ENCODE results near the gene ARSK.

DNA sequence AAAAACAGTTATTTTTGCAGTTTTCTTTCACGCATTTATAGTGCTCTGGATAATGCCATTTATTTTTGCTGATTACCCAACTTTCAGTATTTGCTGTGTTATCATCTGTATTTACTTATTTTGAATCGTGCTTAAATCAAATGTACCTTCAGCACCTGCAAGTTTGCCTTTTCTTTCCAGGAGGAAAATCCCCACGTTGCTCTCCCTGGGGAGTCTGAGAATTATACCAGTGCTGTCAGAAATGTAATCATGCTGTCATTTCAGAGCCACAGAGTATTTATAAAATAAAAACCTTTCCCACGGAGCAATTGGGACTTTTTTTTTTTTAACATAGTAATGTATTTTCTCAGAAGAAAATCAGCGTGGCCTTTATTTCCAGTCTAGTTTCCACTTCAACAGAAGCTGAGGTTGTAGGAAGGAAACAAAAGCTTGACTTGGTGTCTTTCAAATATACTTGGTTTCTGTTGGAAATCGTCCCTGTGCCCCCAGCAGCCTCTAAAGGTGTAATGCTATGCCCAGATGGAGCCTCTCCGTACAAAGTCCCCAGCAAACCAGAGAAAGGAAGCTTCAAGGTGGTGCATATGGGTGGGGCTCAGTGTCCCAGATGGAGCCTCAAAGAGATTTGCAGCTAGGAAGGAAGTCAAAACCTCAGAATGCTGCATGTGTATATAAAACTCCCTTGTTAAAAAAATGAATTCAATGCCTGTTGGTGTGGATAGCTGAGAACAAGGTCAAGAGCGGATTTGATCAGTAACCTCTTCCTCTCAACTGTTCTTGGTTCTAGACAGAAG is 67.1 kb downstream of the ARSK start:
- TF ChIP-seq, protein P1, sequence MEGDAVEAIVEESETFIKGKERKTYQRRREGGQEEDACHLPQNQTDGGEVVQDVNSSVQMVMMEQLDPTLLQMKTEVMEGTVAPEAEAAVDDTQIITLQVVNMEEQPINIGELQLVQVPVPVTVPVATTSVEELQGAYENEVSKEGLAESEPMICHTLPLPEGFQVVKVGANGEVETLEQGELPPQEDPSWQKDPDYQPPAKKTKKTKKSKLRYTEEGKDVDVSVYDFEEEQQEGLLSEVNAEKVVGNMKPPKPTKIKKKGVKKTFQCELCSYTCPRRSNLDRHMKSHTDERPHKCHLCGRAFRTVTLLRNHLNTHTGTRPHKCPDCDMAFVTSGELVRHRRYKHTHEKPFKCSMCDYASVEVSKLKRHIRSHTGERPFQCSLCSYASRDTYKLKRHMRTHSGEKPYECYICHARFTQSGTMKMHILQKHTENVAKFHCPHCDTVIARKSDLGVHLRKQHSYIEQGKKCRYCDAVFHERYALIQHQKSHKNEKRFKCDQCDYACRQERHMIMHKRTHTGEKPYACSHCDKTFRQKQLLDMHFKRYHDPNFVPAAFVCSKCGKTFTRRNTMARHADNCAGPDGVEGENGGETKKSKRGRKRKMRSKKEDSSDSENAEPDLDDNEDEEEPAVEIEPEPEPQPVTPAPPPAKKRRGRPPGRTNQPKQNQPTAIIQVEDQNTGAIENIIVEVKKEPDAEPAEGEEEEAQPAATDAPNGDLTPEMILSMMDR (IDR thresholded peaks at IDR 0.05), result no peak
- TF ChIP-seq POLR2A (IDR thresholded peaks at IDR 0.05) (no peak), POLR2AphosphoS5 (IDR thresholded peaks at IDR 0.05) (no peak)

All from prostate gland (tissue), 2 donors.